Measurements from ENCODE around the gene COPS8.

COPS8 gene

GRCh38 chr2:237085248-237086221 is at the start of gene COPS8:
Gene COPS8, plus strand, starts transcription at chr2:237085889. Its CDS starts 76 bp downstream, at chr2:237085965.
- DNase-seq (ENCODE audit: low spot score) = peak; percentile 79

GRCh38 chr2:237039301-237040031 is 46.2 kb upstream of the COPS8 start:
- no peak for DNase-seq (ENCODE audit: low spot score)

GRCh38 chr2:237041231-237041630 is 44.5 kb upstream of the COPS8 start:
- DNase-seq (ENCODE audit: low spot score) = no peak

- DNase-seq (ENCODE audit: low spot score) = no peak
Observed at GRCh38 chr2:237042101-237042500, 43.6 kb upstream of the COPS8 start.

GRCh38 chr2:237043866-237044265 is 41.8 kb upstream of the COPS8 start:
- DNase-seq (ENCODE audit: low spot score) = no peak

GRCh38 chr2:237044281-237044680 is 41.4 kb upstream of the COPS8 start:
- DNase-seq (ENCODE audit: low spot score) = no peak

- no peak for DNase-seq (ENCODE audit: low spot score)
Observed at GRCh38 chr2:237045449-237045848, 40.2 kb upstream of the COPS8 start.

GRCh38 chr2:237048595-237048994 is 37.1 kb upstream of the COPS8 start:
- no peak for DNase-seq (ENCODE audit: low spot score)

GRCh38 chr2:237051861-237052260 is 33.8 kb upstream of the COPS8 start:
- DNase-seq (ENCODE audit: low spot score) = no peak

GRCh38 chr2:237053066-237053465 is 32.6 kb upstream of the COPS8 start:
- DNase-seq (ENCODE audit: low spot score) = no peak

GRCh38 chr2:237055386-237056100 is 30.1 kb upstream of the COPS8 start:
- no peak for DNase-seq (ENCODE audit: low spot score)

- DNase-seq (ENCODE audit: low spot score) = no peak
Observed at GRCh38 chr2:237056287-237056875, 29.3 kb upstream of the COPS8 start.

- DNase-seq (ENCODE audit: low spot score) = no peak
Observed at GRCh38 chr2:237057107-237057506, 28.6 kb upstream of the COPS8 start.

- no peak for DNase-seq (ENCODE audit: low spot score)
Observed at GRCh38 chr2:237057893-237058300, 27.8 kb upstream of the COPS8 start.

GRCh38 chr2:237058423-237058822 is 27.3 kb upstream of the COPS8 start:
- DNase-seq (ENCODE audit: low spot score) = no peak

GRCh38 chr2:237059155-237059875 is 26.4 kb upstream of the COPS8 start:
- no peak for DNase-seq (ENCODE audit: low spot score)

GRCh38 chr2:237060534-237061312 is 25.0 kb upstream of the COPS8 start:
- peak; percentile 52 for DNase-seq (ENCODE audit: low spot score)

- no peak for DNase-seq (ENCODE audit: low spot score)
Observed at GRCh38 chr2:237061356-237061755, 24.3 kb upstream of the COPS8 start.

- no peak for DNase-seq (ENCODE audit: low spot score)
Observed at GRCh38 chr2:237062585-237062984, 23.1 kb upstream of the COPS8 start.
